ENCODE measurements around the gene GRIN1.
A peak's percentile ranks its signal among the peaks of the same experiment; 100 is the strongest.

GRIN1 gene

GRCh38 chr9:137145731-137146526 lies 7.0 kb downstream of the GRIN1 start:
- H3K36me3 ChIP-seq (ENCODE audit: control insufficient read depth in 2 of 2, insufficient read depth in 1 of 2, low read length in 2 of 2): no peaks in the 10 kb centered on the region
- TF ChIP-seq ZNF366 (tag by site-specific recombination; conservative IDR thresholded peaks at IDR 0.05): no peak
- no peak for TF ChIP-seq ZNF654 (tag by site-specific recombination; IDR thresholded peaks at IDR 0.05; ENCODE audit: low read depth)
- TF ChIP-seq ZNF529 (tag by site-specific recombination; IDR thresholded peaks at IDR 0.05; ENCODE audit: insufficient replicate concordance): no peak
- no peak for TF ChIP-seq ZNF391 (tag by site-specific recombination; IDR thresholded peaks at IDR 0.05; ENCODE audit: borderline replicate concordance, low read depth)
- no peak for TF ChIP-seq ZBTB21 (tag by site-specific recombination; IDR thresholded peaks at IDR 0.05)
- no peak for TF ChIP-seq ZNF692 (tag by site-specific recombination; IDR thresholded peaks at IDR 0.05)
- peak; percentile 72; the same call in 1 of the 2 replicates for TF ChIP-seq GLIS2 (tag by site-specific recombination; IDR thresholded peaks at IDR 0.05)
- TF ChIP-seq ZNF530 (tag by site-specific recombination; IDR thresholded peaks at IDR 0.05; ENCODE audit: low read depth): no peak
- TF ChIP-seq PBX3 (CRISPR knock-in tag; IDR thresholded peaks at IDR 0.05): no peak
- no peak for TF ChIP-seq ZNF266 (tag by site-specific recombination; IDR thresholded peaks at IDR 0.05; ENCODE audit: low read depth)
- no peak for TF ChIP-seq ZNF560 (tag by site-specific recombination; IDR thresholded peaks at IDR 0.05; ENCODE audit: borderline replicate concordance)
- no peak for TF ChIP-seq ZNF433 (tag by site-specific recombination; IDR thresholded peaks at IDR 0.05; ENCODE audit: low read depth)
- TF ChIP-seq HOXA7 (CRISPR knock-in tag; IDR thresholded peaks at IDR 0.05; ENCODE audit: borderline replicate concordance): no peak
- TF ChIP-seq ZNF354C (tag by site-specific recombination; IDR thresholded peaks at IDR 0.05; ENCODE audit: borderline replicate concordance, low read depth): no peak
- TF ChIP-seq HOXC10 (CRISPR knock-in tag; IDR thresholded peaks at IDR 0.05): no peak
- peak; percentile 83 for TF ChIP-seq GLIS1 (tag by site-specific recombination; IDR thresholded peaks at IDR 0.05)
- TF ChIP-seq ZFHX2 (tag by site-specific recombination; conservative IDR thresholded peaks at IDR 0.05): no peak
- TF ChIP-seq REST (tag by site-specific recombination; IDR thresholded peaks at IDR 0.05): peak; percentile 87
- TF ChIP-seq ZNF488 (tag by site-specific recombination; IDR thresholded peaks at IDR 0.05): no peak
- no peak for TF ChIP-seq ZNF37A (tag by site-specific recombination; IDR thresholded peaks at IDR 0.05)
- no peaks in the 10 kb centered on the region for H3K4me1 ChIP-seq (ENCODE audit: control insufficient read depth, insufficient read depth, low read length)
- no peak overlapping the region for H3K4me3 ChIP-seq (ENCODE audit: low read depth, low read length)
- ChIA-PET POLR2A (interaction anchor here (0.6 to 1.1 kb wide), 3 partner anchors 11 to 22 kb away, joined by 3 to 7 read pairs (median 4); no protein-coding TSS in a partner anchor), CTCF (no interaction called here)
- no peak overlapping the region for H3K27ac ChIP-seq (ENCODE audit: extremely low read depth, low read depth, low read length)
- no peaks in the 10 kb centered on the region for H3K9me3 ChIP-seq (ENCODE audit: control insufficient read depth, insufficient read depth, low read depth, low read length)

Measured in HEK293 (cell line).